Sigmoid colon (tissue), 7 donors: Measurements from ENCODE around the gene EHD2. TPM values are rescaled to one million over a fixed set of nuclear protein-coding genes. Genes with fewer than 3 reads are reported as not detected.

ENCODE experiments used
- DNase-seq: peaks from one replicate; pipeline ENCODE4 v3.0.0-alpha.2; 2019
- H3K27ac ChIP-seq, 4 donors: fragments of 200-600 bp; sonication (generic); one replicate each; pipeline ENCODE4 v1.5.1; 2016 to 2019; ENCODE audit warnings: mild to moderate bottlenecking in 1 of 4
- H3K27me3 ChIP-seq, 3 donors: fragments of 200-600 bp; sonication (generic); one replicate each; pipeline ENCODE4 v1.5.1; 2019; ENCODE audit warnings: mild to moderate bottlenecking in 1 of 3
- H3K36me3 ChIP-seq, 4 donors: fragments of 200-600 bp; sonication (generic); one replicate each; pipeline ENCODE4 v1.5.1; 2016 to 2019
- H3K4me1 ChIP-seq, 4 donors: fragments of 200-600 bp; sonication (generic); one replicate each; pipeline ENCODE4 v1.5.1; 2017 to 2019
- H3K4me3 ChIP-seq, 4 donors: fragments of 200-600 bp; sonication (generic); one replicate each; pipeline ENCODE4 v1.5.1; 2017 to 2019; ENCODE audit warnings: mild to moderate bottlenecking in 2 of 4, moderate library complexity in 1 of 4
- H3K9me3 ChIP-seq, 4 donors: fragments of 200-600 bp in 3 of 4; sonication (generic) in 3 of 4; one replicate each; pipeline versions ENCODE4 v1.5.1 to v1.6.1; 2013 to 2019
- CTCF ChIP-seq, 4 experiments: fragments of 450-650 bp in 3 of 4; fragments of 200-600 bp in 1 of 4; IDR thresholded peaks; one replicate each; pipeline ENCODE4 v1.5.1; 2016 to 2019; ENCODE audit warnings: antibody characterized with exemption in 4 of 4, mild to moderate bottlenecking in 3 of 4, moderate library complexity in 2 of 4
- EP300 ChIP-seq, 4 donors: sonication (generic); formaldehyde crosslinking; IDR thresholded peaks; one replicate each; pipeline ENCODE4 v1.6.1; 2017; ENCODE audit warnings: antibody characterized with exemption in 4 of 4
- POLR2A ChIP-seq, 2 donors: fragments of 450-650 bp; IDR thresholded peaks; one replicate each; pipeline ENCODE4 v1.6.1; 2016; ENCODE audit warnings: antibody characterized with exemption in 2 of 2, mild to moderate bottlenecking in 2 of 2, moderate library complexity in 2 of 2
- POLR2AphosphoS5 ChIP-seq, 4 donors: sonication (generic); formaldehyde crosslinking; IDR thresholded peaks; one replicate each; pipeline ENCODE4 v1.6.1; 2017; ENCODE audit warnings: antibody characterized with exemption in 4 of 4
- WGBS, 2 donors: extraction: QIAGEN DNeasy Blood & Tissue Kit; methylation state at CpG; one replicate each; pipeline ENCODE4 v1.1.7; 2013; 5-methylcytosine and 5-hydroxymethylcytosine counted together
- intact Hi-C: fragments of 100-400 bp; cut with DNase I; formaldehyde crosslinking; loops from one replicate; pipeline ENCODE4 v1.15.1; 2023
- polyA plus RNA-seq, 3 donors: library from polyadenylated mRNA; stranded (reverse); fragments of 200-250 nt; gene quantifications; one replicate each; pipeline ENCODE4 v1.2.3, GENCODE V29; 2013
- total RNA-seq, 4 donors: library from RNA; depleted of rRNA; stranded (reverse); fragments of >200 nt; gene quantifications; one replicate each; pipeline ENCODE4 v1.1.0, GENCODE V29; 2016
- donor health status: healthy with polysubstance abuse.
- donor health status: Bipolar disorder and iron deficiency.
- donor health status: healthy.

The EHD2 gene
- total and polyA plus RNA-seq, 7 donors: 3.5 to 184 (median 41.8) TPM

GRCh38 chr19:47757617-47758442 lies 44.6 kb downstream of the EHD2 start:
- 29 to 70% methylated on average over 14 of the region's 14 CpGs for WGBS, 2 donors
- Histone ChIP-seq H3K4me1 (no peaks in the 10 kb centered on the region), H3K27me3 (no peaks in the 10 kb centered on the region), H3K9me3 (no peaks in the 10 kb centered on the region), H3K27ac (no peak overlapping the region), H3K36me3 (peaks cover 45 to 71% (median 56%) of the 10 kb centered on the region in 4 donors), H3K4me3 (no peak overlapping the region)
- DNase-seq: no peak
- TF ChIP-seq POLR2AphosphoS5 (IDR thresholded peaks at IDR 0.05): no peak
- TF ChIP-seq CTCF (IDR thresholded peaks at IDR 0.05): no peak
- TF ChIP-seq EP300 (IDR thresholded peaks at IDR 0.05): no peak
- TF ChIP-seq POLR2A (IDR thresholded peaks at IDR 0.05): no peak
- intact Hi-C loops: no loop called here

GRCh38 chr19:47758443-47758804 lies 45.2 kb downstream of the EHD2 start:
- Histone ChIP-seq H3K27ac (no peak overlapping the region), H3K36me3 (peaks cover 41 to 65% (median 50%) of the 10 kb centered on the region in 4 donors), H3K9me3 (no peaks in the 10 kb centered on the region), H3K4me3 (no peak overlapping the region), H3K27me3 (no peaks in the 10 kb centered on the region), H3K4me1 (no peaks in the 10 kb centered on the region)
- no peak for TF ChIP-seq CTCF (IDR thresholded peaks at IDR 0.05)
- no peak for TF ChIP-seq POLR2AphosphoS5 (IDR thresholded peaks at IDR 0.05)
- no peak for TF ChIP-seq EP300 (IDR thresholded peaks at IDR 0.05)
- no peak for TF ChIP-seq POLR2A (IDR thresholded peaks at IDR 0.05)
- intact Hi-C loops: no loop called here
- DNase-seq: no peak
- WGBS, 2 donors: 24 to 74% methylated on average over 5 of the region's 5 CpGs

- peaks cover 19 to 43% (median 29%) of the 10 kb centered on the region in 4 donors for H3K36me3 ChIP-seq
- 77 to 94% methylated on average over 5 of the region's 5 CpGs for WGBS, 2 donors
- H3K4me1 ChIP-seq: peaks cover 0 to under 1% (median under 1%) of the 10 kb centered on the region in 4 donors
- no peak for TF ChIP-seq CTCF (IDR thresholded peaks at IDR 0.05)
- TF ChIP-seq EP300 (IDR thresholded peaks at IDR 0.05): no peak
- no peak for TF ChIP-seq POLR2A (IDR thresholded peaks at IDR 0.05)
- TF ChIP-seq POLR2AphosphoS5 (IDR thresholded peaks at IDR 0.05): no peak
- no peaks in the 10 kb centered on the region for H3K27me3 ChIP-seq
- intact Hi-C loops: no loop called here
- DNase-seq: no peak
- no peak overlapping the region for H3K27ac ChIP-seq
- no peaks in the 10 kb centered on the region for H3K9me3 ChIP-seq
- H3K4me3 ChIP-seq: no peak overlapping the region
Observed at GRCh38 chr19:47760632-47760999, 47.4 kb downstream of the EHD2 start.

- Histone ChIP-seq H3K27ac (no peak overlapping the region), H3K4me3 (no peak overlapping the region), H3K27me3 (no peaks in the 10 kb centered on the region), H3K9me3 (no peaks in the 10 kb centered on the region), H3K4me1 (peaks cover 0 to 7% (median 3%) of the 10 kb centered on the region in 4 donors), H3K36me3 (peaks cover 10 to 34% (median 19%) of the 10 kb centered on the region in 4 donors)
- 64 to 84% methylated on average over 5 of the region's 5 CpGs for WGBS, 2 donors
- TF ChIP-seq CTCF (IDR thresholded peaks at IDR 0.05) (no peak), POLR2A (IDR thresholded peaks at IDR 0.05) (no peak), POLR2AphosphoS5 (IDR thresholded peaks at IDR 0.05) (no peak), EP300 (IDR thresholded peaks at IDR 0.05) (no peak)
- intact Hi-C loops: no loop called here
- DNase-seq: no peak
Observed at GRCh38 chr19:47761566-47761965, 48.3 kb downstream of the EHD2 start.
